GM18526 (cell line): ENCODE results near the gene FGGY.

Experiments used
- POLR2A ChIP-seq: IDR thresholded peaks from 3 replicates; pipeline ENCODE4 v1.6.1; 2011; ENCODE audit not compliant: insufficient read length; ENCODE audit errors: extremely low read depth

The FGGY gene

DNA sequence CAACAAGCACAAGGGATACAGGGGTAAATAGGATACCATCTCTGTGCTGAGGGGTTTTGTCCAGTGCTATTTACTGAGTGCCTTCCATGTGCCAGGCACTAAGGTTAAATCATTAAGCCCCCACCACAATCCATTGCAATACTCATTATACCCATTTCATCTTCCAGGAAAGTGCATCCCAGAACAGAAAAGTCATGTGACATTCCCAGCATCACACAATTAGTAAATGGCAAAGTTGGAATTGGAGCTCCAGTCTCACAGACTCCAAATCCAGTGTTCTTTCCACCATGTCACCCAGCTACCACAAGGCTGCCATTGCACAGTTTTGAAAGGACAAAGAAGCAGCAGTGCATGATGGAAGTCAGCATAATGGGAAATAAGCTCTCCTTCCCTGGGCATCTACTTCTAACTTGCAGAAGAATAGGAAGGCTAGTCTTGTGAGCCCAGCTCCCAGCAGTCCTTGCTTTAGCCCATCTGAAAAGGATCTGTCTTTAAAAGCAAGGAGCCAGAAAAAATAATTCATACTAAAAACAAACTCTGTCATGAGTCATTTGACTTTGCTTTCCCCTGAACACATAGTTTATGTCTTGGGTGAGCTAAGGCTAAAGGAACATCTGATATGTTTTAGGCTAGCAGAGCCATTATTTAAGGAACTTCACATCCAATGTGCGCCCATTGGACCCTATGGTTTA is 406.5 kb downstream of the FGGY start:
- no peak for TF ChIP-seq POLR2A

DNA sequence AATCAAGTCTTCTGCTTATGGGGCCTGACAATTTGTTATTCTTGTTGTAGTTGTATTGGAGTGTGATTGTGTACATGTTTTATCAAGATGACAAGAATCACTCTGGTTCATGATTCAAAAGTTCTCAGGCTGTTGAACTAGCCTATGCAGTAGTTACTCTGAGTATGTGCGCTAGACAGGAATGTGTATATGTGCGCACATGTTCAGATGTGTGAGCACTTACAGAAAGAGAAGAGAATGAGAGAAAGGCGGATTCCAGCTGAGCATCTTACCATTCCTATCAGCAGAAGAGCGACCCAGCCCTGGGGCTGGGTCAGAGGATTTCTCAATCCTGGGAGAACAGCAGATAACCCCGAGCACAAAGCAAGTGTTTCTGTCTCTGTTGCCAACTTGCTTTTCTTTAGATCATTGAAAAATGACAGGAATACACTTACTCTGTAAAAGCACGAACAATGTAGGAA is 407.1 kb downstream of the FGGY start:
- no peak for TF ChIP-seq POLR2A

DNA sequence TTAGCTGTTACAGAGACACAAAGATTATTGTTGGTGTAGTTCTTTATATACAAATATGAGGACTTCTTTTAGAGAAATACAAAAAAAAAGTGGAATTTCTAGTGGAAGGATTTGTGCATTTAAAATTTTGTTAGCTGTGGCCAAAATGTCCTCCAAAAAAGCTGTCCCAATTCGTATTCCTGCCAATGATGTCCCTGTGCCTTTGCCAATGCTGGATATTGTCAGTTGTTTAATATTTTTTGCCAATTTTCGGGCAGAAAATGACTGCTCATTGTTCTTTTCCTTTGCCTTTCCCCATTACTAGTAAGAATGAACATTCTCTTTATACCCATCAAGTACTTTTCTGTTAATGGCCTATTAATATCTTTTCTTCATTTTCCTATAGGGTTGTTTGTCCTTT is 407.8 kb downstream of the FGGY start:
- no peak for TF ChIP-seq POLR2A

DNA sequence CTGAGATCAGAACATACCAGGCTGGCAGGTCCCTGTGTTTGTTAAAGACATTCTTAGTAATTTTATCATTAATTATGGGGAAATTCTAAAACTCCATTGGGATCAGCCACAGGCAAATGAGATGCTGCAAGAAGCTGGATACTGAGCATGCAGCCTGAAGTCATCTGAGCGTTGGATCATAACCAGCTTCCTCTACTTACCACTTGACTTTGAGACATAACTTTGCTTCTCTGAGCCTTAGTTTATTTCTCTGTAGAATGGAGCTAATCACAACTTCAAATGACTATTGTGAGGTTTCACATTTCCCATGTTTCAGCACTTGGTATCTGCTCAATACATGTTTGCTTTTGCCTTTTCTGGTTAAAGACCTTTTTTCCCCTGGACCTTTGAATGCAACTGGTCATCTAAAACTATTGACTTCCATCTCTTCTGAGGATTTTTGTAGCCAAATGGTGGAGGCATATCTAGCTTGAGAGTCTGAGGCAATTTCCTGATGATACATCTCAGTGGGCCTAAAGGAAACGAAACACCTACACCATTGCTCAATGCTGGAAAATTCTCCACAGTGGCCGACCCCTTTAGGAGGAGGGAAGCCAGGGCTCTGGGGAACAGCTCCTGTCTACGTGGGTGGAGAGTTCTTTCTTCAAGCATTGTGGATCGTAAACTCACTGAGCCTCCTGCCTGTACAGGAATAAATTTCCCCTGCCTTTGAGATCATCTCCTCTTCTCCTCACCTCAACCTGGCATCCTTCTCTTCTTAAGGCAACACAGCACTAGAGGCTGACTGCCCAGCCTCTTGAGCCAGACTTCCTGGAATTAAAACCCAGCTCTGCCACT is 408.8 kb downstream of the FGGY start:
- TF ChIP-seq POLR2A = no peak

DNA sequence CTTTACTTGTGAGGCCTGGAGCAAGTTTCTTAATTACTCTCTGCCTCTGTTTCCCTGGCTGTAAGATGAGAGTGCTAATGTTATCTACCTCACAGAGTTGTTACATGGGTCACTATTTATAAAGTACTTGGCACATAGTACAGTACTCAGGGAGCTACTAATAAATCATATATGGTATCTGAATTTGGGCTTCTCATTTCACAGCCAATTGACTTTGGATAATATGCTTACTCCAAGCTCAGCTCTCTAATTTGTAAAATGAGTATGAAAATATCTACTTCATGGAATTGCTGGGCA is 409.4 kb downstream of the FGGY start:
- no peak for TF ChIP-seq POLR2A

DNA sequence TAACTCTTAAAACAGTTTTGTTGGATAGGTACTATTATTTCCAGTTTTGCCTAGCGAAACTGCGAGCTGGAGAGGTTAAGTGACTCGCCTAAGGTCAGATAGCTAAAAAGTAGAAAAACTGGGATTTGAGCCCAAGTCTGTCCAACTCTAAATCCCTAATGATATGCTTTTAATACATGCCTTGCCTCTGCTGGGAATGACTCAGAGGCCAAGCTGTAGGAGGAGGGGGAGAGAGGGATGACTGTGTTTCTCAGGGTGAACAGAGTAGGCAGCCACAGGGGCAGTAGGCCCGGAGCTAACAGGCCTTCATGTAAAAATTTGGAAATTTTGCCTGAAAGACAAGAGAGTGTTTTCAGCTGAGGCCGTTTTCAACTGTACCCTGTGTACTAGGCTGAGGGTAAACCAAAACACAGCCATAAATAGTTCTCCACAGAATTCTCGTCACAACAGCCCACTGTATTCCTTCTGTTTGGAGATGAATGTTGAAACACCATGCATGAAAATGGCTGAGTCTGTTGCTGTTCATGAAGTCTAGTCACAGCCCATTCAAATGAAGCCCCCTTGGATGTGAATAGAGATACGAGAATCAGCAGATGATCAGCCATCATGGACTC is 410.4 kb downstream of the FGGY start:
- TF ChIP-seq POLR2A = no peak

DNA sequence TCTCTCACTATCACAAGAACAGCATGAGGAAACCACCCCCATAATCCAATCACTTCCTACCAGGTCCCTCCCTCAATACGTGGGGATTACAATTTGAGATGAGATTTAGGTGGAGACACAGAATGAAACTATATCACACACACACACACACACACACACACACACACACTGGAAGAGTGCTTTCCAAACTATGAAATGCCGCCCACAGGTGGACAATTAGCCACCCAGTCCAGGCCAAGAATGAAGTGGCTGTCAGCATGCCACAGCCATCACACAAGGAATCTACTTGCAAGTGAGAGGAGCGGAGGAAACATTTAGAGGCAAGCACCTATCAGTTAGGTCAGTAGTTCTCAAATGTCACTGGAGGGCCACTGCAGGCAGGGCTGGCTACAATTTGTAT is 412.4 kb downstream of the FGGY start:
- TF ChIP-seq POLR2A = no peak

DNA sequence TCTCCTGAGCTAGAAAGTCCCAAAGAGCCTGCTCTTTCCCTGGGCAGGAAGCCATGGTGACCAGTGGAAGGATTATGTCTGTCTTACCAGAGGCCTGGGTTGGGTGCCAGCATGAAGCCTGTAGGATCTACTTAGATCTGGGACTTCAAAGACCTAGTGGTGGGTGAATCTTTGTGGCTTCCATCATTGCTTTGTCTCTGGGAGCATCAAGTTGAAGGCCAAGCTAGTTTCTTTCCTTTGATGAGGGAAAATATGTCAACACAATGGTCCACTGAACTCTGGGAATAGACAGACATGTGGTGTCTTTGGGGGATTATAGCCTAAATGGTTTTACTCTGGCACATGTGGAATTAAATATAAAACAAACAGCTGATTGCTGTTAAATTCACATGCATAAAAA is 417.3 kb downstream of the FGGY start:
- TF ChIP-seq POLR2A = no peak

DNA sequence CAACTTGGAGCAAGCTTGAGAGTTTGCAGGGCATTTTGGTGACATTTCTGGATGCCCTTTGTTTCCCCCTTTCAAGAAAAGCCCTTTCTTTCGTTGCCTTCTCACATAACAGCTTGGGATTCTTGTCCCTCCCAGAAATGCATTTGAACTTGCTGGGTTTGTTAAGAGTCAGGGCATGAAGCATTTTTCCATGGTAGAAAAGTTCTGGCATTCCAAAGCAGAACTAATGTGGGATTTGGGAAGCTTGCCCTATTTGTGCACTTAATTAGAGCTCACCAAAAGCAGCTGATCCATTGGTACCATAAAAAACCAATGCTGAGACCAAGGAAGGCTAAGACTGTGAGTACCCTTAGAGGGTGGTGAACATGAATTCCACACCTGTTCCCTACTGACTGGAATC is 418.1 kb downstream of the FGGY start:
- no peak for TF ChIP-seq POLR2A

DNA sequence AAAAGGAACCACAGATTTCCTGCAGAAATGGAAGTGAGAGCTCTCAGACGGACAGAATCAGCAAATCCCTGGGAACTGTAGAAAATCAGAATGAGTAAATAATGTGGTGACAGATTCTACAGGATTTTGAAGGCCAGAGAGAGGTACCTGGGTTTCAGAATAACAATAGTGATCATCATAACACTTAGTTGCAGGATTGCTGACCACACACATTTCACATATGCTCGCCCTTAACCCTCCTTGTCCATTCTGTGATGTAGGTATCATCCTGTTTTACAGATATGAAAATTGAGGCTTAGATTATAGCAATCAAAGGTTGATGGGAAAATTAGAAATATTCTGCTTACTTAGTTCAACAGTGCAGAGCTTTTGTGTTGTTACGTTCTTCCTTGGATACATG is 419.9 kb downstream of the FGGY start:
- TF ChIP-seq POLR2A = no peak

DNA sequence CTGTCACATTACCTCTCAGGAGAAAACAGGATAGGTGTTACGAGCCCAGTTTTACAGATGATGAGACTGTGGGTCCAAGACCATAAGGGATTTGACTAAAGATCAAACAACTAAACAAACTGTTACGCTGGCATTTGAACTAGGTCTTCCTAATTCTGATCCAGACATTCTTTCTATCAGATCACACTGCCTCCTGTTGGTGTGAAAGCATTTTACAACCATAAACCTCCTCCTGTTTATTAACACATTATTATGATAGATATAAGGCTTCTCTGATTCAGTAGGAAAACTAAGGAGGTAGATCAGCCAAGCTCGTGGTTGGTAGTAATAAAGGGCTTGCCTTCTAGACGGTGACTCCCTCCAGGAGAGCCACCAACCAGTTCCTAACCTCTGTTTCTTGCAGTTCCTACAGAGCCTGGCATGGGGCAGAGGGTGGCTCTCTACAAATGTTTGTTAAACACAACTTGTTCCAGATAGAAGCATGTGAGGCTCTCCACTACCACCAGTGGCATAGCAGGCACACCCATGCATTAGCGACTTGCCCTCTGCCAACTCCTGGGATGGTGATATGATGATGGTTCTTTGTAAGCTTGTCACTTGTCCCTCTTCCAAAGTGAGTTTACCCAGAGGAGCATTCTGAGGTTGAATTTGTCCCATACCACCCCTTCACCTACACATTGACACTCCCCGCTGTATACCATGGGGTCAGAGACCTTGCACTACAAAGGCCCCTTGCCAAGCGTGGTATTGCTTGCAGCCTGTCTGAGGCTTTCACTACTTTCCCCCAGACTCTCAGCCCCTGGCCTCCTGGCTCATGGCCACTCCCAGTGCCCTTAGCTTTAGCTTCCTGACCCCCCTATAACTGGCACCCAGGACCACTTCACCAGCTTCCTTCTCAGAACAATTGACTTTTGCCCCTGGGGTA is 421.4 kb downstream of the FGGY start:
- TF ChIP-seq POLR2A = no peak

DNA sequence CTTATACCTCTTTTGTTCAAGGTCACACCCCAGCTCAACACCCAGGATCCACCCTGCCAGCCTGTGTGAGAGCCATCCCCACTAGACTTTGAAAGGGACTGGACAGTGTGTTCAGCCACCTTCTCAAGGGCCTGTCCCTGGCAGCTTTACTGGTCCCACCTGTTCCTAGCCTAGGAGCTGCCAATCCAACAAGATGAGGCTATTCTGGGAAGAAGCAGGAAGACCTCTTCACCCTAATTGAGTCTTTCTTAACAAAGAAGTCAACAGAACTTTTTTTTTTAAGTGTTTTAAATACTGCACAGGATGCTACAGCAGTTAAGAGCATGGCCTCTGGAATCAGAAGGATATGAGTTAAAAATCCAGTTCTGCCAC is 422.1 kb downstream of the FGGY start:
- no peak for TF ChIP-seq POLR2A

DNA sequence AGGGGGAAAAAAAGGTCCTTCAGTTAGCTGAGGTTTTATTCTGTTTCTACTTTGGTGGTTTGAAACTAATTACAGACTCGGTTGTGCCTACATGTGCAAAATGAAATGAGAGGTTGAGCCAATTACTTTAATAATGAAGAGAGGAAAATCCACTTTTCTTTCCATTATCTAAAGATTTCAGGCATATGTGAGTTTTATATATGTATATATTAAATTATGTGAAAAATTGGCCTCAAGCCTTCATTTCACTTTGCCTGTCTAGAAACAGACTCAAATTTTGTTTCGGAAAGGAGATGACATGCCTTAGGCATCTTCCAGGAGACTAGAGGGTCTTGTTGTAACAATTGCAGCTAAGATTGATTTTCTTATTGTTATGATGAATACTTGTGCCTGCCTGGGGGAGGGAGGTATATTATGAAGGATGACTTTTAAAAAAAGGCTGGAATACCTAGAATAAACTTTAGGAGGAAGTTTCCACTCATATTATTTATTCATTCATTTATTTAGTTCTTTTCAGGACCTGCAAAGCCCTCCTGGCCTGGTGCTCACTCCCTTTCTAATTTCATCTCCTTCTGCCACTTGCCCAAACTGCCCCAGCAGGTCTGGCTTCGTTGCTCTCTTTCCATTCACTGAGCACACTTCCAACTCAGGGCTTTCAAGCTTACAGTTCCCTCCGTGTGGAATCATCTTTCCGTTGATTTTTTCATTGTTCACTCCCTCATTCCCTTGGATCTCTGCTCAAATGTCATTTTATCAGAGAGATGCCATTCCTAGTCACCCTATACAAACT is 423.6 kb downstream of the FGGY start:
- TF ChIP-seq POLR2A = no peak

DNA sequence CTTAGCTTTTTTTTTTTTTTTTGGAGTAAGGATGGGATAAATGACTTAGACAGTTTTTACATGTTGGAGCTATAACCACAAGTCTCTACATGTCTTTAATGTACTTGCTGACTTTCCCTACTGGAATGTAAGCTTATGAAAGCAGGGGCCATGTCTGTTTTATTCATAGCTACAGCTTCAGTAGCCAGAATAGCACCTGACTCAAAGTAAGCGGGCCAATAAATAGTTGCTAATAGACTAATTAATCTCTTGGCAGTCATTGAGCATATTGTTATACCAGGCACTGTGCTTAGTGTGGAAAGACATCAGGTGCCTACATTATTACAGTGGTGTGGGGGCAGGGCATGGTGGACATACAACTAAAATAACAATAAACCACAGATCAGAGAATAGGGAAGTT is 433.4 kb downstream of the FGGY start:
- TF ChIP-seq POLR2A = no peak
